Neural cell (in vitro differentiated cells): ENCODE measurements around the gene SUFU. TPM values are rescaled to one million over a fixed set of nuclear protein-coding genes. Genes with fewer than 3 reads are reported as not detected.

Source experiments
- H2AFZ ChIP-seq: fragments of 200-600, 300-800 bp; sonication (generic), shearing (Covaris generic); 2 replicates; pipeline ENCODE4 v1.6.0; 2014; ENCODE audit warnings: low read depth, mild to moderate bottlenecking, antibody characterized with exemption, low read length, moderate library complexity
- H3F3A ChIP-seq: fragments of 200-600 bp; shearing (Covaris generic); 2 replicates; pipeline ENCODE4 v1.6.1; 2016; ENCODE audit warnings: mild to moderate bottlenecking, moderate library complexity, mixed read lengths, antibody characterized with exemption, low read length; ENCODE audit not compliant: insufficient read depth, poor library complexity, severe bottlenecking
- H3K27ac ChIP-seq: fragments of 200-600, 300-800 bp; sonication (generic), shearing (Covaris generic); 2 replicates; pipeline ENCODE4 v1.5.1; 2014; ENCODE audit warnings: mild to moderate bottlenecking, low read length, moderate library complexity
- H3K27me3 ChIP-seq: fragments of 300-800, 200-600 bp; sonication (generic), shearing (Covaris generic); 2 replicates; pipeline ENCODE4 v1.6.0; 2014; ENCODE audit warnings: mild to moderate bottlenecking, low read depth, low read length, moderate library complexity; ENCODE audit not compliant: insufficient read depth
- H3K36me3 ChIP-seq: fragments of 300-800, 200-600 bp; sonication (generic), shearing (Covaris generic); 2 replicates; pipeline ENCODE4 v1.5.1; 2014; ENCODE audit warnings: mild to moderate bottlenecking, antibody characterized with exemption, low read length, moderate library complexity; ENCODE audit not compliant: insufficient read depth
- H3K4me2 ChIP-seq: fragments of 300-800, 200-600 bp; sonication (generic), shearing (Covaris generic); 2 replicates; pipeline ENCODE4 v1.6.0; 2014; ENCODE audit warnings: mild to moderate bottlenecking, low read length
- H3K4me3 ChIP-seq: fragments of 300-800, 200-600 bp; sonication (generic), shearing (Covaris generic); 2 replicates; pipeline ENCODE4 v1.5.1; 2014; ENCODE audit warnings: mild to moderate bottlenecking, low read length, moderate library complexity
- H3K79me2 ChIP-seq: fragments of 200-600 bp; shearing (Covaris generic); replicated peaks from 2 replicates; pipeline ENCODE4 v1.6.0; 2014; ENCODE audit warnings: mild to moderate bottlenecking, low read length, moderate library complexity; ENCODE audit not compliant: insufficient read depth
- H3K9ac ChIP-seq: fragments of 300-800, 200-600 bp; sonication (generic), shearing (Covaris generic); 2 replicates; pipeline ENCODE4 v1.6.1; 2016; ENCODE audit warnings: mild to moderate bottlenecking, low read length, mixed read lengths
- H3K9me2 ChIP-seq: fragments of 200-600 bp; shearing (Covaris generic); 2 replicates; pipeline ENCODE4 v1.6.1; 2016; ENCODE audit warnings: mild to moderate bottlenecking, low read length, mixed read lengths; ENCODE audit not compliant: insufficient read depth
- H3K9me3 ChIP-seq: fragments of 200-600, 300-800 bp; sonication (generic), shearing (Covaris generic); 2 replicates; pipeline ENCODE4 v1.6.1; 2016; ENCODE audit warnings: mild to moderate bottlenecking, mixed run types, low read length, moderate library complexity, mixed read lengths
- H4K20me1 ChIP-seq: fragments of 200-600 bp; shearing (Covaris generic); 2 replicates; pipeline ENCODE4 v1.6.1; 2016; ENCODE audit warnings: mild to moderate bottlenecking, mixed run types; ENCODE audit not compliant: insufficient read depth
- EP300 ChIP-seq: fragments of 450-650 bp; conservative IDR thresholded peaks from 2 replicates; pipeline ENCODE4 v1.6.1; 2014; ENCODE audit warnings: antibody characterized with exemption, mild to moderate bottlenecking, moderate library complexity; ENCODE audit not compliant: poor library complexity, severe bottlenecking
- EZH2 ChIP-seq: fragments of 200-600, 300-800 bp; shearing (Covaris generic), sonication (generic); IDR thresholded peaks from 2 replicates; pipeline ENCODE4 v1.6.1; 2014; ENCODE audit warnings: antibody characterized with exemption, low read length, borderline replicate concordance, mild to moderate bottlenecking; ENCODE audit not compliant: insufficient read depth, poor library complexity, severe bottlenecking
- MXI1 ChIP-seq: fragments of 450-650 bp; conservative IDR thresholded peaks from 2 replicates; pipeline ENCODE4 v1.6.1; 2014; ENCODE audit warnings: antibody characterized with exemption, mild to moderate bottlenecking; ENCODE audit not compliant: poor library complexity, severe bottlenecking
- POLR2AphosphoS5 ChIP-seq: IDR thresholded peaks from 2 replicates; pipeline ENCODE4 v1.6.1; 2012
- RAD21 ChIP-seq: fragments of 450-650 bp; conservative IDR thresholded peaks from 2 replicates; pipeline ENCODE4 v1.6.1; 2014; ENCODE audit warnings: antibody characterized with exemption, mild to moderate bottlenecking, moderate library complexity
- SMC3 ChIP-seq: fragments of 450-650 bp; conservative IDR thresholded peaks from 2 replicates; pipeline ENCODE4 v1.6.1; 2014; ENCODE audit warnings: antibody characterized with exemption, mild to moderate bottlenecking, moderate library complexity; ENCODE audit not compliant: poor library complexity
- TAF1 ChIP-seq: IDR thresholded peaks from 2 replicates; pipeline ENCODE4 v1.6.1; 2012; ENCODE audit warnings: low read depth
- polyA plus RNA-seq: library from polyadenylated mRNA; depleted of rRNA; stranded (reverse); fragments of >200 nt; gene quantifications from 2 replicates; pipeline ENCODE4 v1.2.3, GENCODE V29; 2014
- TF ChIP-seq, protein P1 (sequence below): fragments of 450-650 bp; IDR thresholded peaks from 2 replicates; pipeline ENCODE4 v1.5.1; 2014; ENCODE audit warnings: antibody characterized with exemption, mild to moderate bottlenecking, moderate library complexity; ENCODE audit not compliant: poor library complexity, severe bottlenecking
- TF ChIP-seq, protein P2 (sequence below): IDR thresholded peaks from 2 replicates; pipeline ENCODE4 v1.6.1; 2012; ENCODE audit warnings: borderline replicate concordance

The SUFU gene
- polyA plus RNA-seq, 1 donor from 2014 or later: 4.8 TPM

DNA sequence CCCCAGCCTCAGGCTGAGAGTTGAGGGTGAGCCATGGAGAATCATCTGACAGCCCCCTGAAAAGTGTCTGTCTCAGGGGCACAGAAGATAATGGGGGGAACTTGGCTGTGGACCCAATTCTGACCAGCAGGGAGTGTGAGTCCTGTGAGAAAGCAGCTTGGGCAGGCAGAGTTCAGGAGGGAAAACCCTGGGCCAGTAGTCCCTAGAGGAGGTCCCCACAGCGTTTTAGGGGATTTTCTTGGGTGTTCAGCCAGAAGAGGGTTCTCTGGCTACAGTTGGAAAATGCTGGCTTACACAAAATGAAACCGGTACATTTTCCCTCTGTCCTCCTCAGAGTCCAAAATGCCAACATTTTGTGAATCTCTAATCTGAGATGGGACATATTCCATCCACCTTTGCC lies 104.7 kb downstream of the SUFU start:
- Histone ChIP-seq H3K9ac (no peak overlapping the region), H3K36me3 (no peaks in the 10 kb centered on the region), H3K27ac (no peak overlapping the region), H3K4me3 (no peak overlapping the region), H3K9me2 (no peaks in the 10 kb centered on the region), H3K27me3 (no peaks in the 10 kb centered on the region), H3F3A (no peaks in the 10 kb centered on the region), H4K20me1 (no peaks in the 10 kb centered on the region), H3K79me2 (no peaks in the 10 kb centered on the region), H2AFZ (no peak overlapping the region), H3K9me3 (no peaks in the 10 kb centered on the region), H3K4me2 (no peak overlapping the region)
- TF ChIP-seq RAD21 (no peak), EZH2 (no peak)

DNA sequence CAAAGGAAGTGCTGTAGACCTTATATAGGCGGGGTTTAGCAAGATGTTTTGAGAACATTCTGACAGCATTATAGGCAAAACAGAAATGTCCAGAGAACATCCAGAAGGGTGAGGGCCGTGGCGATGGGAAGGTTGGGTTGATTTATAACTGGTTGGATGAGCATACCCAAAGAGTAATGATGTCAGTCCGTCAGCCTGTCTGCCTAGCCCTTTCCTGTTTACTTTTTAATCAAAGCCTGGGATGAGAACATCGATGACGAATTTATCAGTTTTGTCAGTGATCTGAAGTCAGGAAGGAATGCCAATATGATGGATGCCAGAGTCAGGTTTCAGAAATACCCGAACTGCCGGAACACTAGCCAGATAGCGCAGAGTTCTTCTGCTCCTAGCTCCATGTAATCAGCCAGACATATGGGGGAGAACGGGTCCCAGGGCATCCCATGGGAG lies 106.7 kb downstream of the SUFU start:
- Histone ChIP-seq H3F3A (no peaks in the 10 kb centered on the region), H4K20me1 (no peaks in the 10 kb centered on the region), H3K36me3 (no peaks in the 10 kb centered on the region), H3K27me3 (no peaks in the 10 kb centered on the region), H3K9me2 (no peaks in the 10 kb centered on the region), H3K9ac (no peak overlapping the region), H3K9me3 (no peaks in the 10 kb centered on the region), H3K4me3 (no peak overlapping the region), H2AFZ (no peak overlapping the region), H3K4me2 (no peak overlapping the region), H3K27ac (no peak overlapping the region), H3K79me2 (no peaks in the 10 kb centered on the region)
- no peak for TF ChIP-seq MXI1
- TF ChIP-seq, protein P1, sequence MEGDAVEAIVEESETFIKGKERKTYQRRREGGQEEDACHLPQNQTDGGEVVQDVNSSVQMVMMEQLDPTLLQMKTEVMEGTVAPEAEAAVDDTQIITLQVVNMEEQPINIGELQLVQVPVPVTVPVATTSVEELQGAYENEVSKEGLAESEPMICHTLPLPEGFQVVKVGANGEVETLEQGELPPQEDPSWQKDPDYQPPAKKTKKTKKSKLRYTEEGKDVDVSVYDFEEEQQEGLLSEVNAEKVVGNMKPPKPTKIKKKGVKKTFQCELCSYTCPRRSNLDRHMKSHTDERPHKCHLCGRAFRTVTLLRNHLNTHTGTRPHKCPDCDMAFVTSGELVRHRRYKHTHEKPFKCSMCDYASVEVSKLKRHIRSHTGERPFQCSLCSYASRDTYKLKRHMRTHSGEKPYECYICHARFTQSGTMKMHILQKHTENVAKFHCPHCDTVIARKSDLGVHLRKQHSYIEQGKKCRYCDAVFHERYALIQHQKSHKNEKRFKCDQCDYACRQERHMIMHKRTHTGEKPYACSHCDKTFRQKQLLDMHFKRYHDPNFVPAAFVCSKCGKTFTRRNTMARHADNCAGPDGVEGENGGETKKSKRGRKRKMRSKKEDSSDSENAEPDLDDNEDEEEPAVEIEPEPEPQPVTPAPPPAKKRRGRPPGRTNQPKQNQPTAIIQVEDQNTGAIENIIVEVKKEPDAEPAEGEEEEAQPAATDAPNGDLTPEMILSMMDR: no peak
- no peak for TF ChIP-seq POLR2AphosphoS5
- TF ChIP-seq, protein P2, sequence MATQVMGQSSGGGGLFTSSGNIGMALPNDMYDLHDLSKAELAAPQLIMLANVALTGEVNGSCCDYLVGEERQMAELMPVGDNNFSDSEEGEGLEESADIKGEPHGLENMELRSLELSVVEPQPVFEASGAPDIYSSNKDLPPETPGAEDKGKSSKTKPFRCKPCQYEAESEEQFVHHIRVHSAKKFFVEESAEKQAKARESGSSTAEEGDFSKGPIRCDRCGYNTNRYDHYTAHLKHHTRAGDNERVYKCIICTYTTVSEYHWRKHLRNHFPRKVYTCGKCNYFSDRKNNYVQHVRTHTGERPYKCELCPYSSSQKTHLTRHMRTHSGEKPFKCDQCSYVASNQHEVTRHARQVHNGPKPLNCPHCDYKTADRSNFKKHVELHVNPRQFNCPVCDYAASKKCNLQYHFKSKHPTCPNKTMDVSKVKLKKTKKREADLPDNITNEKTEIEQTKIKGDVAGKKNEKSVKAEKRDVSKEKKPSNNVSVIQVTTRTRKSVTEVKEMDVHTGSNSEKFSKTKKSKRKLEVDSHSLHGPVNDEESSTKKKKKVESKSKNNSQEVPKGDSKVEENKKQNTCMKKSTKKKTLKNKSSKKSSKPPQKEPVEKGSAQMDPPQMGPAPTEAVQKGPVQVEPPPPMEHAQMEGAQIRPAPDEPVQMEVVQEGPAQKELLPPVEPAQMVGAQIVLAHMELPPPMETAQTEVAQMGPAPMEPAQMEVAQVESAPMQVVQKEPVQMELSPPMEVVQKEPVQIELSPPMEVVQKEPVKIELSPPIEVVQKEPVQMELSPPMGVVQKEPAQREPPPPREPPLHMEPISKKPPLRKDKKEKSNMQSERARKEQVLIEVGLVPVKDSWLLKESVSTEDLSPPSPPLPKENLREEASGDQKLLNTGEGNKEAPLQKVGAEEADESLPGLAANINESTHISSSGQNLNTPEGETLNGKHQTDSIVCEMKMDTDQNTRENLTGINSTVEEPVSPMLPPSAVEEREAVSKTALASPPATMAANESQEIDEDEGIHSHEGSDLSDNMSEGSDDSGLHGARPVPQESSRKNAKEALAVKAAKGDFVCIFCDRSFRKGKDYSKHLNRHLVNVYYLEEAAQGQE: no peak
- TF ChIP-seq SMC3: no peak

DNA sequence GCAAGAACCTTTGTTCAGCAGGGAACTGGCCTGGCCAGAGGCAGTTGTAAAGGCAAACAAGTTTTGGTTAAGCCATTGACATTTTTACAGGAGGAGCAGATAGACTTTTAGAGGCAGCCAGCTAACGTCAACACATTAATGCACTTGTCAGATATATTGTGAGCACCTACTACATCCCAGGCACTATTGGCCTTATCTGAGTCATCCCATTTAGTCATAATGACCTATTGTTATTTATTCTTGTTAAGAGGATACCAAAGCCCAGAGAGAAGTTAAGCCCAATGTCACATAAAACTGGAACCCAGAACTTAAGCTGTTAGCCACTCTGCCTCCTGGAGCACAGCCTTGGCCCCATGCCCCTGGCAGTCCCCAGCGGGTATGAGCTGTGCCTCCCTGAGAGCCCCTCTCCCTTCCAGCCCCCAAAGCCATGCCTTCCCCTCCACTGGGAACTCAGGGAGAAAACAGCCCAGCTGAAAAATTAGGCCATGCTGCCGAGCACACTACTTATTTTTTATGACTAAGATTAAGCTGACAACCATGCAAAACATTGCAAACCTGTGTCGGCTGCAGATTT lies 107.8 kb downstream of the SUFU start:
- no peaks in the 10 kb centered on the region for H3K9me2 ChIP-seq
- no peaks in the 10 kb centered on the region for H3F3A ChIP-seq
- H3K27me3 ChIP-seq: no peaks in the 10 kb centered on the region
- no peak overlapping the region for H3K9ac ChIP-seq
- no peak overlapping the region for H3K27ac ChIP-seq
- no peaks in the 10 kb centered on the region for H3K9me3 ChIP-seq
- no peak overlapping the region for H3K4me2 ChIP-seq
- no peak for TF ChIP-seq EZH2
- TF ChIP-seq, protein P1: no peak
- no peak for TF ChIP-seq TAF1
- no peak for TF ChIP-seq RAD21
- no peak for TF ChIP-seq POLR2AphosphoS5
- TF ChIP-seq EP300: no peak
- TF ChIP-seq MXI1: no peak
- TF ChIP-seq, protein P2: no peak
- no peak for TF ChIP-seq SMC3
- H3K79me2 ChIP-seq: no peaks in the 10 kb centered on the region
- H2AFZ ChIP-seq: no peak overlapping the region
- H3K36me3 ChIP-seq: no peaks in the 10 kb centered on the region
- H3K4me3 ChIP-seq: no peak overlapping the region
- H4K20me1 ChIP-seq: no peaks in the 10 kb centered on the region
